A549 (cell line): ENCODE results near the gene STAT4.

ENCODE experiments used
- JUN ChIP-seq, 2 experiments: fragments of >200 bp; sonication (Bioruptor Twin); formaldehyde crosslinking; IDR thresholded peaks; 2 replicates in 1 of 2; 3 replicates in 1 of 2; pipeline ENCODE4 v1.6.1; 2016 to 2017
- MAFK ChIP-seq: fragments of 450-650 bp; IDR thresholded peaks from 2 replicates; pipeline ENCODE4 v1.6.1; 2014; ENCODE audit not compliant: partially characterized antibody
- POLR2A ChIP-seq: IDR thresholded peaks from 2 replicates; pipeline ENCODE4 v1.6.1; 2012; ENCODE audit warnings: mild to moderate bottlenecking, low read length

DNA sequence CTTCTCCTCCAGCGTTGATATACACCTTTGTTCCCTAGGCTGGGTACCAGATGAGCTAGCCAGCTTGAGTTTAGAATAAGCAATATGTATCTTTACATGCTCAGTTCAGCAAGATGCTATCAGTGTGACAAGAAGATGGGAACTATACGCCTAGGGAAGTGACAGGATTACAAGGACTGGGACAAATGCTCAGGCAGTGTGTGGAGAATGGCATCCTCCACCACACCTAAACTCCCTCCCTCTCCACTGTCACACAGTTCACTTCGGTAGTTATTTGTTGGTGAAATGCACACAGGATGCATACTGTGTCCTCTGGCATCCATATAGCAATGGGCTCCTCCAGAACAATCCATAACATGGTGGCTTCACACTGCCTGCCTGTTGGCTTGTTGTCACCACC is 144.5 kb downstream of the STAT4 start:
- no peak for TF ChIP-seq MAFK
- no peak for TF ChIP-seq POLR2A
- TF ChIP-seq JUN (IDR thresholded peaks at IDR 0.05) = no peak
